ENCODE results near the gene CIITA. TPM values are rescaled to one million over a fixed set of nuclear protein-coding genes. Genes with fewer than 3 reads are reported as not detected.
A peak's percentile ranks its signal among the peaks of the same experiment; 100 is the strongest.
"Not testable (repeated sequence)": the region's sequence is repeated elsewhere in the genome, so short reads cannot be mapped to it uniquely, and the experiment has no call there.

The CIITA gene
- total RNA-seq, 1 donor from 2014 or later, result 1.0 TPM

DNA sequence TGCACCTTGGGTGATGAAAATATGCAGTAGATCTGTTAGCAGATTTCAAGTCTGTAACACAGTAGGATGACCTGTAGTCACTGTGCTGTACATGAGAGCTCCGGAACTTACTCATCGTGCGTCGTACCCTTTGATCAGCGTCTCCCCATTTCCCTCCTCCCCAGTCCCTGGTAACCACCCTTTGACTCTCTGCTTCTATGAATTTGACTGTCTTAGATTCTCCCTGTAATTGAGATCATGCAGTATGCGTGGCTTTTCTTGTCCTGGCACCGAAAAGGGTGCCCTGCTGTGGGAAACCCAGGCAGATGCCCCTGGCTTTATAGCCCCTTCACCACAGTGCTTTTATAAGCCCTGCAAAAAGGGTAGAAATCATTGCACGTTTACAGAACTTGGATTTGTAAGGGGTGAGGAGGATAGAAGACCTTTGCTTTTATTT lies 87.9 kb downstream of the CIITA start:
- Histone ChIP-seq H3K27me3 (ENCODE audit: control insufficient read depth in 3 of 3, insufficient read depth in 3 of 3, low read length in 3 of 3) (no peaks in the 10 kb centered on the region), H3K4me3 (ENCODE audit: low read length in 3 of 3) (no peak overlapping the region), H3K27ac (ENCODE audit: low read depth, low read length) (no peak overlapping the region), H3K9ac (ENCODE audit: low read depth in 1 of 3, low read length in 3 of 3) (no peak overlapping the region), H3K36me3 (ENCODE audit: control insufficient read depth in 3 of 3, insufficient read depth in 3 of 3, low read length in 3 of 3) (peaks cover 16 to 17% (median 16%) of the 10 kb centered on the region in 3 donors), H3K4me1 (ENCODE audit: control insufficient read depth in 3 of 3, insufficient read depth in 3 of 3, low read length in 3 of 3) (peaks cover 9 to 19% (median 17%) of the 10 kb centered on the region in 3 donors), H3K9me3 (ENCODE audit: control insufficient read depth in 3 of 3, low read length in 3 of 3) (no peaks in the 10 kb centered on the region)

DNA sequence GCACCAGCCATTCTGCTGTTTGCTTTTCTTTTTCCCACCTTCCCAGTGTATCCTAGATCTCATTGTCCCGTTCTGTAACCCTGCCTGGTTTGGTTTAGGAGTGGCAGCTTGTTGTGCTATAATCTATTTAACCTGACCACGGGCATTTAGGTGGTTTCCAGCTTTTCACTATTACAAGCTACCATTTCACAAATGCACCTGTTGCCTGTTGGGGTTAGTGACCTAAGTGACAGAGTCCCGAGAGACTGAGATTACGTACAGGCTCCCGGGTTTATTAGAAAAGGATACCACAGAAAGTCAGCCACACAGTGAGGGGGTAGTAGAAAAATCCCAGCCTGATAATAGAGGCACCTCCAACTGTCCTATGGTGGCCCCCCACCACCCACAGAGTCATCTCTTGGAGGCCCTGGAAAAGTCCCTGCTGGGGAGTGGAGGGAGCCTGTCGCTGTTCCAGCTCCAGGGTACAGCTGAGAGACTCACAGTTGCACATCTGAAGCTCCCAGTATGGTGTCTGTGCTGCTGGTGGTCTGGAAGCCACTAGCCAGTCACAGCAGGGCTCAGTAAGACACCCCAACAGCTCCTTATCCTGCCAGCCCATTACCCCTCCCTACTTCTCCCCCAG lies 88.5 kb downstream of the CIITA start:
- Histone ChIP-seq H3K4me3 (ENCODE audit: low read length in 3 of 3) (no peak overlapping the region), H3K9me3 (ENCODE audit: control insufficient read depth in 3 of 3, low read length in 3 of 3) (no peaks in the 10 kb centered on the region), H3K27ac (ENCODE audit: low read depth, low read length) (no peak overlapping the region), H3K27me3 (ENCODE audit: control insufficient read depth in 3 of 3, insufficient read depth in 3 of 3, low read length in 3 of 3) (no peaks in the 10 kb centered on the region), H3K36me3 (ENCODE audit: control insufficient read depth in 3 of 3, insufficient read depth in 3 of 3, low read length in 3 of 3) (peaks cover 20 to 22% (median 20%) of the 10 kb centered on the region in 3 donors), H3K4me1 (ENCODE audit: control insufficient read depth in 3 of 3, insufficient read depth in 3 of 3, low read length in 3 of 3) (peaks cover 9 to 22% (median 20%) of the 10 kb centered on the region in 3 donors), H3K9ac (ENCODE audit: low read depth in 1 of 3, low read length in 3 of 3) (peak overlapping the region in 1 of 3 donors; percentile 27)

DNA sequence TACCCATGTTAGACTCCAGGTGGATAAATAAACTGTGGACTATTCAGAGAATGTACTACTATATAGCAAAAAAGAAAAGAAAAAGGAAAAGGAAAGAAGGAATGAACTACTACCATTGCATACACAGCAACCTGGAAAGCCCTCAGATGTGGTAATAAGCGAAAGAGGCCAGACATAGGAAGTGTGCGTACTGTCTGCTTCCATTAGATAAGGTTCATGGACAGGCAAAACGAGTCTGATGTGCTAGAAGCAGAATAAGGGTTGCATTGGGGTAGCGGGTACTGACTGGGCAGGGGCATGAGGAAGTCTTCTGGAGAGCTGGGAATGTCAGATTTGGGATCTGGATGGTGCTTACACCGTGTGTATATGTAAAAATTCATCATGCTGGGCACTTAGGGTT lies 89.1 kb downstream of the CIITA start:
- no peak overlapping the region for H3K27ac ChIP-seq (ENCODE audit: low read depth, low read length)
- H3K4me3 ChIP-seq (ENCODE audit: low read length in 3 of 3), result no peak overlapping the region
- no peaks in the 10 kb centered on the region for H3K9me3 ChIP-seq (ENCODE audit: control insufficient read depth in 3 of 3, low read length in 3 of 3)
- peaks cover 22 to 28% (median 26%) of the 10 kb centered on the region in 3 donors for H3K36me3 ChIP-seq (ENCODE audit: control insufficient read depth in 3 of 3, insufficient read depth in 3 of 3, low read length in 3 of 3)
- no peak overlapping the region for H3K9ac ChIP-seq (ENCODE audit: low read depth in 1 of 3, low read length in 3 of 3)
- H3K4me1 ChIP-seq (ENCODE audit: control insufficient read depth in 3 of 3, insufficient read depth in 3 of 3, low read length in 3 of 3), result peaks cover 6 to 16% (median 14%) of the 10 kb centered on the region in 3 donors
- H3K27me3 ChIP-seq (ENCODE audit: control insufficient read depth in 3 of 3, insufficient read depth in 3 of 3, low read length in 3 of 3), result no peaks in the 10 kb centered on the region

DNA sequence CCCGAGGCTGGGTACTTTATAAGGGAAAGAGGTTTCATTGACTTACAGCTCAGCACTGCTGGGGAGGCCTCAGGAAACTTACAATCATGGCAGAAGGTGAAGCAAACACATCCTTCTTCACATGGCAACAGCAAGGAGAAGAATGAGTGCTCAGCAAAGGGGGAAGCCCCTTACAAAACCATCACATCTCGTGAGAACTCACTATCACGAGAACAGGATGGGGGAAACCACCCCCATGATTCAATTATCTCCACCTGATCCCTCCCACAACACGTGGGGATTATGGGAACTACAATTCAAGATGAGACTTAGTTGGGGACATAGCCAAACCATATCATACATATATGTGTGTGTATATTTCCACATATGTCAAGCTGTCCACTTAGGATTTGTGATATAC lies 89.6 kb downstream of the CIITA start:
- H3K4me3 ChIP-seq (ENCODE audit: low read length in 3 of 3); H3K27me3 ChIP-seq (ENCODE audit: control insufficient read depth in 3 of 3, insufficient read depth in 3 of 3, low read length in 3 of 3); H3K9me3 ChIP-seq (ENCODE audit: control insufficient read depth in 3 of 3, low read length in 3 of 3); H3K27ac ChIP-seq (ENCODE audit: low read depth, low read length); H3K9ac ChIP-seq (ENCODE audit: low read depth in 1 of 3, low read length in 3 of 3): not testable (repeated sequence)
- peaks cover 4 to 13% (median 10%) of the 10 kb centered on the region in 3 donors for H3K4me1 ChIP-seq (ENCODE audit: control insufficient read depth in 3 of 3, insufficient read depth in 3 of 3, low read length in 3 of 3)
- peaks cover 23 to 30% (median 27%) of the 10 kb centered on the region in 3 donors for H3K36me3 ChIP-seq (ENCODE audit: control insufficient read depth in 3 of 3, insufficient read depth in 3 of 3, low read length in 3 of 3)

DNA sequence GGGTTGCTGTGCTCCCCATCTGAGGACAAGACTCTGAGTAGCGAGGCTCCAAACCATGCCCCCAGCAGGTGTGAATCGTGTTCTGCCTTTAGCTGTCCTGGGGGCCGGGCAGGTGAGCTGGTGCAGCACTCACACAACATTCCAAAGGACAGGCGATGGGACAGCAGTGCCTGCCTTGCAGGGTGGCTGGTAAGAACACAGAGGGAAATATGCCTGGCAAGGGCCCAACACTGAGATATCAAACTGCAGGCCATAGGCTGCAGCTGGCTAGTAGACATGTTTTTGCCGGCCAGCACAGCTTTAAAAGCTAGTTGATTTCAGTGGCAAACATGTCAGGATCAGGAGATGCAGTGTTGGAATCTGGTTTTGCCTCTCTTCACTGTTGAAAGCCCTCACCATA lies 91.0 kb downstream of the CIITA start:
- H3K9me3 ChIP-seq (ENCODE audit: control insufficient read depth in 3 of 3, low read length in 3 of 3), result no peaks in the 10 kb centered on the region
- no peak overlapping the region for H3K4me3 ChIP-seq (ENCODE audit: low read length in 3 of 3)
- H3K27ac ChIP-seq (ENCODE audit: low read depth, low read length), result no peak overlapping the region
- H3K9ac ChIP-seq (ENCODE audit: low read depth in 1 of 3, low read length in 3 of 3), result no peak overlapping the region
- H3K36me3 ChIP-seq (ENCODE audit: control insufficient read depth in 3 of 3, insufficient read depth in 3 of 3, low read length in 3 of 3), result peaks cover 19 to 26% (median 20%) of the 10 kb centered on the region in 3 donors
- no peaks in the 10 kb centered on the region for H3K27me3 ChIP-seq (ENCODE audit: control insufficient read depth in 3 of 3, insufficient read depth in 3 of 3, low read length in 3 of 3)
- H3K4me1 ChIP-seq (ENCODE audit: control insufficient read depth in 3 of 3, insufficient read depth in 3 of 3, low read length in 3 of 3), result peaks cover 11 to 19% (median 15%) of the 10 kb centered on the region in 3 donors

DNA sequence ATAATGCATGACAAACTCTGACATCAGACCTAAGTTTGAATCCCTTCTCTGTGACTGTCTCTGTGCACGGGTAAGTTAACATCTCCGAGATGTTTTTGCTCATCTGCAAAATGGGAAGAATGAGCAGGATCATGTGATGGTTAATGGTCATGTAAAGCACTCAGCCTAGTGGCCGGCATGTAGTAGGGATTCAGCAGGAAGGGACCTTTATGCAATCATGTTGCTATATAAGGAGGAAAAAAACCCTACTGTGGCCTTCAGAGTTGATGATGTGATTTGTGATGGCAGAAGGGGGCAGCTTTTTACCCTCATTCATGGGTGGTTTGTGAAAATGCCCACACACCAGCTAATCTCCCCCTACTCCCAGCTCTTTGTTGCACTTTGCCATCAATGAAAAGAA lies 91.5 kb downstream of the CIITA start:
- Histone ChIP-seq H3K9me3 (ENCODE audit: control insufficient read depth in 3 of 3, low read length in 3 of 3) (no peaks in the 10 kb centered on the region), H3K4me1 (ENCODE audit: control insufficient read depth in 3 of 3, insufficient read depth in 3 of 3, low read length in 3 of 3) (peaks cover 11 to 19% (median 15%) of the 10 kb centered on the region in 3 donors), H3K9ac (ENCODE audit: low read depth in 1 of 3, low read length in 3 of 3) (no peak overlapping the region), H3K4me3 (ENCODE audit: low read length in 3 of 3) (no peak overlapping the region), H3K27me3 (ENCODE audit: control insufficient read depth in 3 of 3, insufficient read depth in 3 of 3, low read length in 3 of 3) (no peaks in the 10 kb centered on the region), H3K27ac (ENCODE audit: low read depth, low read length) (no peak overlapping the region), H3K36me3 (ENCODE audit: control insufficient read depth in 3 of 3, insufficient read depth in 3 of 3, low read length in 3 of 3) (peaks cover 16 to 25% (median 20%) of the 10 kb centered on the region in 3 donors)

DNA sequence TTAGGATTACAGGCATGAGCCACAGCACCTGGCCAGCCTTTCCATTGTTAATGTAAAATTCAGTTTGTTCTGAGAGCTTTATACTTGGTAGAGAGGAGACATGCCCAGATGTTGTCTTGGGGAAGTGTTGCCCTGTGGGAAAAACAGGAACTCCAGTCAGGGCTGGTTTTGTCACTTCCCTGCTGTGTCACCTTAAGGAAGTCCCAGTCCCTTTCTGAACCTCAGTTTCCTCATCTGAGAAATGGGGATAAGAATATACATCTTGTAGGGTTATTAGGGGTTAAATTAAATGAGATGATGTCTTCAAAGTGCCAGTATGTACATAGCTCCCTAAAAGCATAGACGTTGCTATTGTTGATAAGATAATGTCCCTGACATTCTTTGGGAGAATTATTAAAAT lies 92.6 kb downstream of the CIITA start:
- Histone ChIP-seq H3K9ac (ENCODE audit: low read depth in 1 of 3, low read length in 3 of 3) (no peak overlapping the region), H3K27me3 (ENCODE audit: control insufficient read depth in 3 of 3, insufficient read depth in 3 of 3, low read length in 3 of 3) (no peaks in the 10 kb centered on the region), H3K4me3 (ENCODE audit: low read length in 3 of 3) (no peak overlapping the region), H3K4me1 (ENCODE audit: control insufficient read depth in 3 of 3, insufficient read depth in 3 of 3, low read length in 3 of 3) (peaks cover 8 to 14% (median 11%) of the 10 kb centered on the region in 3 donors), H3K36me3 (ENCODE audit: control insufficient read depth in 3 of 3, insufficient read depth in 3 of 3, low read length in 3 of 3) (peaks cover 15 to 24% (median 22%) of the 10 kb centered on the region in 3 donors), H3K9me3 (ENCODE audit: control insufficient read depth in 3 of 3, low read length in 3 of 3) (no peaks in the 10 kb centered on the region), H3K27ac (ENCODE audit: low read depth, low read length) (no peak overlapping the region)

DNA sequence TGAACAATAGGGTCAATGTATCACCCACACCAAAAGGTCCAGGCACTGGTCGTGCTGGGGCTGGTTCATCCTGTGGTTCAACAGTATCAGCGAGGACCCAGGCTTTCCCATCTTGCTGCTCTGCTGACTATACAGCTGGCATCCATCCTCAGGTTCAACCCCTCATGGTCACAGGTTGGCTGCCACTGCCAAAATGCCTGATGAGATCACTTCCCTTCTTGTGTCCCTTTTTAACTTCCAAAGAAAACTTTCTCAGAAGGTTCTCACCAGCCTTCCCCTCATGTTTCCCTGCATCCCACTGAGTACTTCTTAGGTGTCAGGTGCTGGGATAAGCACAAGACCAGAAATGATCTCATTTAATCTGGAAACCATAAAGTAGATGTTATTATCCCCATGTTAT lies 93.1 kb downstream of the CIITA start:
- Histone ChIP-seq H3K27me3 (ENCODE audit: control insufficient read depth in 3 of 3, insufficient read depth in 3 of 3, low read length in 3 of 3) (no peaks in the 10 kb centered on the region), H3K9ac (ENCODE audit: low read depth in 1 of 3, low read length in 3 of 3) (no peak overlapping the region), H3K9me3 (ENCODE audit: control insufficient read depth in 3 of 3, low read length in 3 of 3) (no peaks in the 10 kb centered on the region), H3K27ac (ENCODE audit: low read depth, low read length) (no peak overlapping the region), H3K4me3 (ENCODE audit: low read length in 3 of 3) (no peak overlapping the region), H3K4me1 (ENCODE audit: control insufficient read depth in 3 of 3, insufficient read depth in 3 of 3, low read length in 3 of 3) (peaks cover 8 to 14% (median 11%) of the 10 kb centered on the region in 3 donors), H3K36me3 (ENCODE audit: control insufficient read depth in 3 of 3, insufficient read depth in 3 of 3, low read length in 3 of 3) (peaks cover 15 to 24% (median 22%) of the 10 kb centered on the region in 3 donors)

DNA sequence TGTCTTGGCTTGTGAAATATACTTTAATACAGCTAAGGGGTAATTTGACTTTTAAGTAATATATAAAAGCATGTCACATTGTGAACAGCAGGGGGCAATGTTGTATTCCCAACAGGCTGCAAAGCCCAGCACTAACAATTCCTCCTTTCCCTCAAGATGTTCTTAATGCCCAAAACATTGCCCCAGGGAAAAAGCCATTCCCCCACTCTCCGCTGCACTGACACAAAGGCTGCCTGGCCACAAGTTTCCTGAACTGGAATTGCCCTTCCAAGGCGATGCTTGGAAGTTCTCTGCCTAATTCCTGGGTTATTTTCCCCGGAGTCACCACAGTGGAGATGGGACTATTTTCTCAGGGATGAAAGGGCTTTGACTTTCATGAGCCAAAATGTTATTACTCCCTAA lies 94.6 kb downstream of the CIITA start:
- H3K4me3 ChIP-seq (ENCODE audit: low read length in 3 of 3), result no peak overlapping the region
- H3K4me1 ChIP-seq (ENCODE audit: control insufficient read depth in 3 of 3, insufficient read depth in 3 of 3, low read length in 3 of 3), result peaks cover 8 to 14% (median 11%) of the 10 kb centered on the region in 3 donors
- no peak overlapping the region for H3K27ac ChIP-seq (ENCODE audit: low read depth, low read length)
- no peaks in the 10 kb centered on the region for H3K27me3 ChIP-seq (ENCODE audit: control insufficient read depth in 3 of 3, insufficient read depth in 3 of 3, low read length in 3 of 3)
- no peak overlapping the region for H3K9ac ChIP-seq (ENCODE audit: low read depth in 1 of 3, low read length in 3 of 3)
- H3K9me3 ChIP-seq (ENCODE audit: control insufficient read depth in 3 of 3, low read length in 3 of 3), result no peaks in the 10 kb centered on the region
- peaks cover 16 to 24% (median 22%) of the 10 kb centered on the region in 3 donors for H3K36me3 ChIP-seq (ENCODE audit: control insufficient read depth in 3 of 3, insufficient read depth in 3 of 3, low read length in 3 of 3)

DNA sequence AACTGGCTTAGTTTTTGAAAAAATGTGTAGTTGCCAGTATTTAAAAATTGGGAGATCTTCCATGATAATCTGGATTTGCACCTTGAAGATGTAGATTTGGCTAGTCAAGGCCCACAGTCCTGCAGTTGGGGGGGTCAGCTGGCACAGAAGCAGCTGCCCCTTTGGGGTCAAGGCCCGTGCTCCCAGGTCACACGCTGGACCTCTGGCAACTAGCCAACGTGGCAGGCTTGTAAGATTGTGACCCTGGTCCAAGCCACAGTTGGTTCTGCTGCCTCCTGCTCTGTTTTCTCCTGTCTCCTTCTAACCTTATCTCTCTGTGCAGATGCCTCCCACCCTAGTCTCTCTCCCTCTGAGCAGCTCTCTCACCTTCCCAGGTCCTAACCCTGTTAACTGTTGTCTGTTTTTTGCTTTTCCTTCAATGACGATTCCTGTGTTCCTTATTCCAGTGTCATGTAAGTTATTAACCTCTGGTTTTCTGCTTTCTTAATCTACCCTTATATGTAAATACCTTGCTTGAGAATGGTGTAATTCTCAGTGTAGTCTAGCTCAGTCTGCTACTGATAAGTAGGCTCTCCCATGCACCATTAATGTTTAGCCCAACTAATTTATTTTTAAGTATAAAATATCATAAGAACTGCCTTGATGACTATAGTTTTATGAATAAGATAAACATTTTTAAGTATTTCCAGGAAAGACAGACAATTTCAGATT lies 95.3 kb downstream of the CIITA start:
- Histone ChIP-seq H3K4me1 (ENCODE audit: control insufficient read depth in 3 of 3, insufficient read depth in 3 of 3, low read length in 3 of 3) (peaks cover 8 to 14% (median 11%) of the 10 kb centered on the region in 3 donors), H3K27me3 (ENCODE audit: control insufficient read depth in 3 of 3, insufficient read depth in 3 of 3, low read length in 3 of 3) (no peaks in the 10 kb centered on the region), H3K4me3 (ENCODE audit: low read length in 3 of 3) (no peak overlapping the region), H3K27ac (ENCODE audit: low read depth, low read length) (no peak overlapping the region), H3K9ac (ENCODE audit: low read depth in 1 of 3, low read length in 3 of 3) (no peak overlapping the region), H3K36me3 (ENCODE audit: control insufficient read depth in 3 of 3, insufficient read depth in 3 of 3, low read length in 3 of 3) (peaks cover 22 to 27% (median 22%) of the 10 kb centered on the region in 3 donors), H3K9me3 (ENCODE audit: control insufficient read depth in 3 of 3, low read length in 3 of 3) (no peaks in the 10 kb centered on the region)

Data from skeletal muscle tissue (tissue), 4 donors.